HepG2 (cell line): ENCODE measurements around the gene CRB1. TPM values are rescaled to one million over a fixed set of nuclear protein-coding genes. Genes with fewer than 3 reads are reported as not detected.

Experiments
- ATAC-seq: fragments of 200-7000 bp; cut with Tn5 transposase; 3 replicates; pipeline ENCODE4 v1.9.1; 2020; ENCODE audit warnings: mild to moderate bottlenecking, moderate library complexity
- BruUV-seq: library from RNA; stranded (reverse); fragments of 400-500 nt; replicated peaks from 2 replicates; lab custom pipeline; 2021; lab: Mats Ljungman, UMichigan
- CTCF ChIA-PET: fragments of 300-600 bp; formaldehyde crosslinking; extraction: SDS; loops from one replicate; lab custom pipeline; 2021; ENCODE audit warnings: low total read pairs, inconsistent platforms, low intra/inter-chr PET ratio; lab: Yijun Ruan, JAX
- POLR2A ChIA-PET: fragments of 350-600 bp; sonication (Branson Sonifier 250); formaldehyde crosslinking; loops from one replicate; lab custom pipeline; 2020; ENCODE audit warnings: antibody characterized with exemption, inconsistent platforms; lab: Yijun Ruan, JAX
- DNase-seq: peaks from one replicate; pipeline ENCODE4 v3.0.0-alpha.2; 2015; ENCODE audit warnings: low spot score
- FAIRE-seq: peaks from 3 replicates; lab custom pipeline; 2011; peaks lifted over from hg19 to GRCh38; lab: Jason Lieb, UNC
- H2AFZ ChIP-seq: one replicate; pipeline ENCODE4 v1.6.1; 2011; ENCODE audit warnings: low read length, inconsistent platforms
- H3K27ac ChIP-seq: fragments of 300-600 bp; 3 replicates; pipeline ENCODE4 v1.8.0; 2011; ENCODE audit warnings: mixed run types, mild to moderate bottlenecking, mixed read lengths, low read length, inconsistent platforms; ENCODE audit not compliant: insufficient read depth; ENCODE audit errors: extremely low read length
- H3K27me3 ChIP-seq, 2 experiments: fragments of 200-600 bp in 1 of 2; 2 replicates in 1 of 2; 3 replicates in 1 of 2; pipeline versions ENCODE4 v1.6.0 to v1.8.0; 2011; ENCODE audit warnings: low read length in 2 of 2, mild to moderate bottlenecking in 2 of 2, moderate library complexity in 2 of 2, inconsistent platforms in 1 of 2; ENCODE audit not compliant: insufficient read depth in 2 of 2, control insufficient read depth in 1 of 2
- H3K36me3 ChIP-seq, 2 experiments: fragments of 200-600 bp in 1 of 2; replicated peaks in 1 of 2; 2 replicates in 1 of 2; 3 replicates in 1 of 2; pipeline versions ENCODE4 v1.5.1 to v1.8.0; 2011; ENCODE audit warnings: low read length in 2 of 2, inconsistent platforms in 1 of 2; ENCODE audit not compliant: insufficient read depth in 2 of 2, control insufficient read depth in 1 of 2
- H3K4me1 ChIP-seq: 2 replicates; pipeline ENCODE4 v1.5.1; 2012; ENCODE audit warnings: low read length, inconsistent platforms; ENCODE audit not compliant: insufficient read depth
- H3K4me2 ChIP-seq: 2 replicates; pipeline ENCODE4 v1.6.0; 2011; ENCODE audit warnings: low read depth, low read length, inconsistent platforms
- H3K4me3 ChIP-seq, 3 experiments: fragments of 200-600 bp in 1 of 3; sonication (generic), shearing (Covaris generic) in 1 of 3; replicated peaks in 1 of 3; 2 replicates each; pipeline ENCODE4 v1.5.1; 2011 to 2016; ENCODE audit warnings: low read length in 3 of 3, inconsistent platforms in 2 of 3, low read depth in 2 of 3, mild to moderate bottlenecking in 2 of 3, control low read depth in 1 of 3, mixed read lengths in 1 of 3; ENCODE audit not compliant: insufficient read depth in 1 of 3
- H3K79me2 ChIP-seq: one replicate; pipeline ENCODE4 v1.6.1; 2011; ENCODE audit warnings: low read length, inconsistent platforms; ENCODE audit not compliant: insufficient read depth
- H3K9ac ChIP-seq: 2 replicates; pipeline ENCODE4 v1.6.0; 2011; ENCODE audit warnings: mild to moderate bottlenecking, low read depth, low read length, inconsistent platforms; ENCODE audit not compliant: insufficient read depth
- H3K9me3 ChIP-seq: 2 replicates; pipeline ENCODE4 v1.5.1; 2012; ENCODE audit warnings: mild to moderate bottlenecking, low read length
- H4K20me1 ChIP-seq: 2 replicates; pipeline ENCODE4 v1.6.0; 2011; ENCODE audit warnings: inconsistent platforms, mild to moderate bottlenecking, low read length, moderate library complexity; ENCODE audit not compliant: insufficient read depth
- ESRRA ChIP-seq: sonication (generic); formaldehyde crosslinking; IDR thresholded peaks from 2 replicates; pipeline ENCODE4 v1.5.1; 2020; ENCODE audit warnings: mild to moderate bottlenecking, low read depth, missing genetic modification reagents
- RAD51 ChIP-seq: fragments of 450-650 bp; IDR thresholded peaks from 2 replicates; pipeline ENCODE4 v1.6.1; 2016; ENCODE audit warnings: borderline replicate concordance
- USF2 ChIP-seq, 2 experiments: sonication (generic) in 1 of 2; formaldehyde crosslinking in 1 of 2; IDR thresholded peaks; 2 replicates each; pipeline versions ENCODE4 v1.5.1 to v1.6.1; 2011 to 2020; ENCODE audit warnings: borderline replicate concordance in 1 of 2, low read depth in 1 of 2, low read length in 1 of 2, mild to moderate bottlenecking in 1 of 2, missing genetic modification reagents in 1 of 2, moderate library complexity in 1 of 2
- ZNF597 ChIP-seq: sonication (generic); formaldehyde crosslinking; IDR thresholded peaks from 2 replicates; pipeline ENCODE4 v1.5.0; 2020; ENCODE audit warnings: missing genetic modification reagents
- WGBS: methylation state at CpG from one replicate; pipeline ENCODE4 v1.1.6; 2017; ENCODE audit warnings: low lambda C conversion rate; 5-methylcytosine and 5-hydroxymethylcytosine counted together
- in situ Hi-C: cut with HindIII; loops from 2 replicates; pipeline ENCODE4 v1.10.0; 2017; ENCODE audit warnings: low pct_unique_long_range_greater_than_20kb; ENCODE audit not compliant: extremely low pct_ligation_motif_present
- intact Hi-C: fragments of 100-400 bp; cut with micrococcal nuclease; formaldehyde crosslinking; loops from one replicate; pipeline ENCODE4 v1.10.0; 2022; ENCODE audit not compliant: unreplicated experiment
- polyA plus RNA-seq, 8 experiments: library from polyadenylated mRNA; depleted of rRNA in 3 of 8; stranded (reverse) in 7 of 8; unstranded in 1 of 8; fragments of >200 nt; fragmentation: Illumina TruSeq in 4 of 8; extraction: Trizol in 4 of 8; gene quantifications; 2 replicates each; pipeline versions ENCODE4 v1.2.1 to v1.2.3, GENCODE V29; 2011 to 2016; ENCODE audit warnings: low read depth in 4 of 8, missing spikeins in 1 of 8, mixed read lengths in 1 of 8; ENCODE audit not compliant: insufficient read depth in 1 of 8
- total RNA-seq, 5 experiments: library from RNA; depleted of rRNA; stranded (reverse); fragments of >200 nt; fragmentation: Illumina TruSeq; extraction: Trizol; gene quantifications; 2 replicates each; pipeline ENCODE4 v1.2.3, GENCODE V29; 2016; ENCODE audit warnings: low read depth in 1 of 5

Gene CRB1
- total and polyA plus RNA-seq, 2 of the 13 experiments (the other 11 are each of a cell fraction or from before 2014, with no cell fraction given), result 0.01 TPM; not detected in 1

GRCh38 chr1:197469620-197470210 lies 201.7 kb downstream of the CRB1 start:
- CTCF ChIA-PET, result no interaction called here

More at GRCh38 chr1:197469620-197470210, 201.7 kb downstream of the CRB1 start:
- no peak for FAIRE-seq
- H3K4me1 ChIP-seq, result no peaks in the 10 kb centered on the region
- no peaks in the 10 kb centered on the region for H3K79me2 ChIP-seq
- H3K4me2 ChIP-seq, result no peak overlapping the region
- 8% methylated on average over 7 of the region's 7 CpGs for WGBS
- no peak for DNase-seq
- no peak overlapping the region for H3K4me3 ChIP-seq
- no peak overlapping the region for H3K27ac ChIP-seq
- TF ChIP-seq ESRRA (no peak), USF2 (IDR thresholded peaks at IDR 0.05; ENCODE audit: low read depth, low read length) (0 out of 2 replicates have a peak, but pooled peaks have one; percentile 16), USF2 (CRISPR knock-in tag; IDR thresholded peaks at IDR 0.05; ENCODE audit: borderline replicate concordance) (no peak), ZNF597 (no peak), RAD51 (peak; percentile 73; the same call in 1 of the 2 replicates)
- no peaks in the 10 kb centered on the region for H3K36me3 ChIP-seq
- in situ Hi-C loops (no loop called here), intact Hi-C loops (no loop called here)
- POLR2A ChIA-PET, result no interaction called here
- H3K9ac ChIP-seq, result no peak overlapping the region
- BruUV-seq, result no TSS peak
- H3K27me3 ChIP-seq, result no peaks in the 10 kb centered on the region
- no peaks in the 10 kb centered on the region for H4K20me1 ChIP-seq
- no peaks in the 10 kb centered on the region for H3K9me3 ChIP-seq
- no peak for ATAC-seq
- H2AFZ ChIP-seq, result no peak overlapping the region
